Activated T-cell treated with anti-CD3 and anti-CD28 coated beads, Interleukin-2, amount 50 U/mL, for 48 hours (primary cell): Measurements from ENCODE around the gene GTSF1L.
"Not testable (repeated sequence)": the region's sequence is repeated elsewhere in the genome, so short reads cannot be mapped to it uniquely, and the experiment has no call there.

ENCODE experiments used
- DNase-seq, 2 experiments: peaks; one replicate each; pipeline ENCODE4 v3.0.0-alpha.2; 2020

GTSF1L gene

DNA sequence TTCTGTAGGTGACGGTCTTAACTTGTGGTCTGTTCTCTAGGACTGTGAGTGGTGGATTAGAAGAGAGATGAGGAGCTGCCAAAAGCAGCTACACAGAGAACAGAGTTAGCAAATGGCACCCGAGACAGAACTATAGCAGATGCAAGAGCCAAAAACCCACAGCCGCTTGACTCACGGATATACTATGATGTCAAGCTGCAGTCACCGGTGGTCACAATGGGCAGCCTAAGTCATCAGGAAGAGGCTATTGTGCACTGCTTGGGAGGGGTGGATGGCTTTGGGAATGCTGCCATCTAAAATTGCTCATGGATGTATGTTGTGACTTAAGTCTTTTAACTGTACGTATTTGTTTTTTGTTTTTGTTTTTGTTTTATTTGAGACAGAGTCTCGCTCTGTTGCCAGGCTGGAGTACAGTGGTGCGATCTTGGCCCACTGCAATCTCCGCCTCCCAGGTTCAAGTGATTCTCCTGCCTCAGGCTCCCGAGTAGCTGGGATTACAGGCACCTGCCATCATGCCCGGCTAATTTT is at the start of gene GTSF1L:
Gene GTSF1L, minus strand, starts transcription at position 192 of the 528 bp plus-strand sequence. CDS start 308 bp downstream, outside the sequence.
- no peak for DNase-seq

DNA sequence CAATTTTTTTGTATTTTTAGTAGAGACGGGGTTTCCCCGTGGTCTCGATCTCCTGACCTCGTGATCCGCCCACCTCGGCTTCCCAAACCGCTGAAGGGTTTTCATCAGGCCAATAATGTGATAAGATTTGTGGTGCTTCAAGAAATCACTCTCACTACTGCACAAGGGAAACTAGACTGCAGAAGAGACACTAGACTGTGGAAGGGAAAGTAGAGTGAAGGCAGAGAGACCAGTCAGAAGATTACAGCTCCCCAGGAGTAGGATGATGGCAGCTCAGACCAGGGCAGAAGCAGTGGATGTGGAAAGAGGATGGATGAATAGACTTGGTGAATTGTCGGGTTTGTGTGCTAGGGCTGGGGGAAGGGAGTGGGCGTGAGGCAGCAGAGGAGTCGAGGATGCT is 48.0 kb upstream of the GTSF1L start:
- DNase-seq, result no peak

DNA sequence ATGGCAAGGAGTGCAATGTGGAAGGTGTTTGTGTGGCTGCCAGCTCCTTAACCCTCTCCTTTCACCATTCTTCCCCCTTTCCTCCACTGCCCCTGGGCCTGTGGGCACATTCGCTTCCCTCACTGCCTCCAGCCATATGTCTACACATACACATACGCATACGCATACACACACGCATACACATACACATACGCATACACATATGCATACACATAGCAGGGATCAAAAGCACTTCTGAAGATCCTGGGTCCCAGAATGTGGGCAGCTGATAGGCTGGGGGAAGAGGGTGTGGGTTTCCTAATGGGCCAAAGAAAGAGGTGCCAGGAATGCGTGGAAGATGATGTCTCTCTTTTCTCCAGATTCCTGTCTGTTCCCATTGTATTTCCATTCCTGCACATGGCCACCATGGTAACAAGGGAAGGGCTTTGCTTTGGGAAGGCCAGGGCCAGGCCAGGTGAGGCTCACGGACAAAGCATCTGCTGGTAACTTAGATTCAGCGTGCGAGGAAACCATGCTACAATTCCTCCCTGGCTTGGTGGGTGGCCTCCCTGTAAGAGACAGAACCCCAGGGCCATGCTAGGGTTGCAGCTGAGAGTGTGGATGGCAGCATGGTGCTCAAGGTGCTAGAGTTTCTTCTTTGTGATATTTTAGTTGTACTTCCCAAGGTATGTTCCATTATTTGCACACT is 44.8 kb upstream of the GTSF1L start:
- no peak for DNase-seq

DNA sequence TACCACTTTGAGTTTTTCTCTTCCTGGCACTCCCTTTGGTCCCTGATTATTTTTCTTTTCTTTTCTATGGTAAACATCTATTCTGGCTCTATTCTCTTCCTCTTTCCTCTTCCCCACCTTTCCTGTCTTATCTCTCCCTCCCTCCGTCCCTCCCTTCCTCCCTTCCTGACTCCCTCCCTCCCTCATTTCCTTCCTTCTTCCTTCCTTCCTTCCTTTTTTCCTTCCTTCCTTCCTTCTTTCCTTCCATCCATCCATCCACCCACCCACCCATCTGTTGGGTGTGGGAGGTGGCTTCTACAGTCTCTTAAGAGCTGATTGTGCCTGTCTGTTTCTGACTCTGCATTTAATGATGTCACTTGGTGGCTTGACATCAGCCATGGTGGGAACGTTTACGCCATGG is 43.5 kb upstream of the GTSF1L start:
- no peak for DNase-seq

DNA sequence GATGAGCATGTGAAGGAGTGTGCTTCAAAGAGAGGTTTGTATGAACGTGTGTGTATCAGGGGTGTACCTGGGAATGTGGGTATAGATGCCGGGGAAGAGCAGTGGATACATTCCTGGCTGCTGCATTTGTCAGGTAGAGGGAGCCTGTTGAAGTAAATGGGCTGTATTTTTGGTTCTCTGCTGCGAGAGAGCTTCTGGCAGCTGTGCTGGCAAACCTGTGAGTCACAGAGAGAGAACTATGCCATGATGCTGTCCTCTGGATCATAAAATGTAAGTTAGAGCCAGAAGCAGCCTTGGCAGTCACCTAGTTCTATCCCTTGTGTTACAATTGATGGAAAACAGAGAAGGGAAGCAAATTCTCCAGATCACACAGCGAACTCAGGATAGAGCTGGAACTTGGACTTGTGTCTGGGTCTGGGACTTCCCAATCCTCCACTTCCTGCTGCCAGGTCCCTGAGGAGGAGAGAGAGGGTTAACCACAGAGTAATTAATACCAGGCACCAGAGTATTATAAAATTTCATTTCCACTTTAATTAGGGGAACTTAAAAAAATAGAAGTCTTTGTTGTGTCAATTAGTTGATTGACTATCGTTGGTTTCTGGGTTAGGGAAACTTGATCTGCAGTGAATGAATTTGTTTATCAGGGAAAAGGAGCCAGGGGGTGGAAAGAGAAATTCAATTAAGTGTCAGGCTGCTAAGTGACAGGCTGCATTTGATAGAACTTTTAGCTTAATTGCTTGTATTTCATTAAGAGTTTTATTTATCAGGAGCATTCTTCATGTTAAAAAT is 41.1 kb upstream of the GTSF1L start:
- DNase-seq, result no peak

DNA sequence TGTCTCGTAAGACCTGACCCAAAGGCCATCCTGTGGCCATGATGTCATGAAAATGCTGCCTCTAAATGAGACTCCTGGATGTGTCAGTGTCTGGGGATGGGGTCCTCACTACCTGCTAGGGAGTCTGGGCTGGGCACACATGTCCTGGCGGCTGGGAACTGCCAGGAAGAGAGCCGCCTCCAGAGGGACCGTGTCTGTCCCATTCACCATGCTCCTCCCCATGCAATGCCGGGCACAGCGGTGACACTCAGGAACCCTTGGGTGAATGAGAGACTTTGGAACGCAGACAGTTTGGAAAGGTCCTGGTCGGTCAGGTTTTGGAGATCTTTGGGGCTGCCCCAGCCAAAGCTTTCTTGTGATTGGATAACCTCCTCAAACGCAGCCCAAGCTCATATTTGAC is 40.1 kb upstream of the GTSF1L start:
- DNase-seq, result no peak

DNA sequence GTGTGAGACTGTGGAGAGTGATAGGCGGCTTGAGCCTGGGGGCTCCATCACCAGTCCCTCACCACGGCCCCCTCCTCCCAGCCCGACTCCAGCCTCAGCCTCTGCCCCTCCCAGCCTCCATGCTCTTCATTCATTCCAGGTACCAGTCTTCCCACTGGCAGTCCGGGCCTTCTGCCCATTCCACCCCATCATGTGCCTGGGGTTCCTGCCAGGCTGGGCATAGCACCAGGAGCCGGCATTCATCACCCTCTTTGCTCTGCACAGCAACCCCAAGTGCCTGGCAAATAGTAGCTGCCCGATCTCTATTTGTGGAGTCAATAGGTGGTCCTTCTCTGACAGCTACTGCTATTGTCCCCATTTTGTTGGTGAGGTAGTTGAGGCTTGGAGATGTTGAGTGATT is 39.6 kb upstream of the GTSF1L start:
- DNase-seq, result no peak

DNA sequence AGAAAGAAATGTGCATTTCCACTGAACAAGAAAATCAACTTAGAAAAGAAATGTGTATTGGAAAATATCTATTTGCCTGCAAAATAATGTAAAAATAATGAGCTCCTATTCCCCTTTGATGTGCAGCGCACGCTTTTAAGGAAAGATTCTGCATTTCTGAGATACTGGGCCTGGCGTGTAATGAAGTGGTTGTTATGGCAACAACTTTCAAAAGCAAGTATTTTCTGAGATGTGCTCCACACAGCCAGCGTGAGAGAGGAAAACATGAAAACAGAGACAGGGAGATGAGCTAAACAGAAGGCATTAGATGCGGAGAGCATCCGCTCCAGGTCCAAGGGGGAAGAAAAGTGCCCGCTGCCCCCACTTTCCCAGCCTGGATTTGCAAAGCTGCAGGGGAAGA is 39.1 kb upstream of the GTSF1L start:
- DNase-seq, result no peak

DNA sequence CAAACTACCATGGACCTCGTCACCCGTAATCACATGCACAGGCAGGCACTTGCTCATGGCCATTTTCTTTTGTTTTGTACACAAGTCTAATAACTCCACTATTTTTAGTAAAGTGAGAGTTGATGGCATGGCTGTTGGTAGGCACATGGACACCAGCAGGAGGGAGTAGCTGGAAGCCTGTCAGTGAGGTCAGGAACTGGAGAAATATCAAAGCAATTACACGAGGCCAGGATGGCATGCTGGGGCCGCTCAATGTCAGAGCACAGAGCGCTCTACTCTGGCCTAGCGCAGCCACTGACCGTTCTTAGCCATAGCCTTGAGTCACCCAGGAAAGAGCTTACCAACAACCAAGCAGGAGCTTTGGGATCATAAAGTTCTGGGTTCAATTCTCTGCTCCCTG is 36.1 kb upstream of the GTSF1L start:
- DNase-seq, result no peak

DNA sequence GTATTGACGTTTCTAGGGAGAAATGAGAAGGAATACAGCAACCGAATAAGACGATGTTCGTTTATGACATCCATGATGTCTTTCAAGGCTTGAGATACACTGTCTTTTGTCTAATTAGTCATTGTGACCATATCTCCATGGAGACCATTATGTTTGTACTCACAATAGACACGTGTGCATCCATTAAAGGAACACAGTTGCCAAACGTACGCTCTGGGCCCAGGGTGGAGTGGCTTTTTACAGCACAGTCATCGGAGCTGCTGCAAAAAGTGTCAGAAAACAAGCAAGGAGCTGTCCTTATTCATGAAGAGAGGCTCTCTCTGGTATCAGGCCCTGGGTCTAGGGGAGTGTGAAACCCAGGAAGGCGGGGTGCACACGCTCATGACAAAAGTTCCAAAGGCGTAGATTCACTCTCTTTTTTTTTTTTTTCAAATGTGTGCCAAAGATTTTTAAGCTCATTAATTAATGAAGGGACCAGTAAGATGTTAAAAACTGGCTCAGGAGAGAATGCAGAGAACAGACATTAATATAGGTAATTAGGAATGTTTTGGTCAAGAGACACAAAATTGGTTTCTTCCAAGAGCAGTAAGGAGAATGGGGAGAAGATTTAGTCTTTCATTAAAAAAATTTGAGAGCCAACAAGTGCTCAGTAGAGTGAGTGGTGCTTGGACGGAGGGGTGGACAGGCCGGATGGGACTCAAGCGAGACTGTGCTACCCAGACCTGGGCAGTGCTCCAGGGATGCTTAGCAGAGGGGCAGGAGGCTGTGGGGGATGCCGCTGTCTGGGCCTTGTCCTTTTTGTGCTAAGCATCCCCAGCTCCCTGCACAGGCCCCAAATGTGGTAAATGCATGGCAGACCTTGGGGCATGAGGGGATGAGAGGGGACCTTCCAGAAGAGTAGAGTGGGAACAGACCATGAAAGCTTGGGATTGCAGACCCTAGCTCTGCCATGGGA is 34.9 kb upstream of the GTSF1L start:
- no peak for DNase-seq

DNA sequence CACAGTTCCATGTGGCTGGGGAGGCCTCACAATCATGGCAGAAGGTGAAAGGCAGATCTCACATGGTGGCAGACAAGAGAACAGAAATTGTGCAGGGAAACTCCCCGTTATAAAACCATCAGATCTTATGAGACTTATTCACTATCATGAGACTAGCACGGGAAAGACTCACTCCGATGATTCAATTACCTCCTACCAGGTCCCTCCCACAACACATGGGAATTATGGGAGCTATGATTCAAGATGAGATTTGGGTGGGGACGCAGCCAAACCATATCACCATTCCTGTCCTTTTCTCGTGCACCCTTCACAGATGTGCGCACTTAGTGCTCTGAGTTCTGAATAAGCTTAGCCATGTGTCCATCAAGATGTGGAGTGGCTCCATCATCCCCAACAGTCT is 31.1 kb upstream of the GTSF1L start:
- not testable (repeated sequence) for DNase-seq

DNA sequence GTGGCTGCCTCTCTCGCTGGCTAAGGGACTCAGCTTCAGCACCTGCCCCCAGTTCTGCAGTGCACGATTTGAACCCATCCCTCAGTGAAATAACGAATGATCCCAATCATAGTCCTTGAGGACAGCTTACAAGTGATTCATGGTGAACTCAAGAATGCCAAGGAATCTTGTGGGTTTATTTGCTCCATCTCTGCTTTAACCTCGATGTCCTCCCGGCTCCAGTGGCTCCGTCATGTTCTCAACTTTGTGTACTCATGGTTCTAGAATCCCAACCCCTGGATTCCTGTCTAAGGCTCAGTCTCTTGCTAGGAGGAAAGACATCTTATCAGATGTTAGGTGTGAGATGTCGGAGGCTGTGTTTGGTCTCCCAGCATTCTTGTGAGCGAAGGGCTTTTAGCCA is 29.0 kb upstream of the GTSF1L start:
- DNase-seq, result no peak

DNA sequence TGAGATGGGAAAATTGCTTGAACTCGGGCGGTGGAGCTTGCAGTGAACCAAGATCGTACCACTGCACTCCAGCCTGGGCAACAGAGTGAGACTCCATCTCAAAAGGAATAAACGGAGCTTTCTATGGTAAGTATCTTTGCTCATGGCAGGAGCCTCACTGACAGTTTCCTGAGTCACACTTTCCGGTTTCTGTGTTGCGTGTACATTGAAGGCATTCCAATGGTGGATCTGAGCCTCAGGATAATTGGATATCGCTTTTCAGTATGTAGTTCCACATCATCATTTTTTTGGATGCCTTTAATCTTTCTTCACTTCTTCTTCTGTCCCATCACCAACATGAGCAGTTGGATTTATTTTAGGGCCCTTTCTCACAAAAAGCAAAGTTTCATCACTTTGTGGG is 28.6 kb upstream of the GTSF1L start:
- no peak for DNase-seq

DNA sequence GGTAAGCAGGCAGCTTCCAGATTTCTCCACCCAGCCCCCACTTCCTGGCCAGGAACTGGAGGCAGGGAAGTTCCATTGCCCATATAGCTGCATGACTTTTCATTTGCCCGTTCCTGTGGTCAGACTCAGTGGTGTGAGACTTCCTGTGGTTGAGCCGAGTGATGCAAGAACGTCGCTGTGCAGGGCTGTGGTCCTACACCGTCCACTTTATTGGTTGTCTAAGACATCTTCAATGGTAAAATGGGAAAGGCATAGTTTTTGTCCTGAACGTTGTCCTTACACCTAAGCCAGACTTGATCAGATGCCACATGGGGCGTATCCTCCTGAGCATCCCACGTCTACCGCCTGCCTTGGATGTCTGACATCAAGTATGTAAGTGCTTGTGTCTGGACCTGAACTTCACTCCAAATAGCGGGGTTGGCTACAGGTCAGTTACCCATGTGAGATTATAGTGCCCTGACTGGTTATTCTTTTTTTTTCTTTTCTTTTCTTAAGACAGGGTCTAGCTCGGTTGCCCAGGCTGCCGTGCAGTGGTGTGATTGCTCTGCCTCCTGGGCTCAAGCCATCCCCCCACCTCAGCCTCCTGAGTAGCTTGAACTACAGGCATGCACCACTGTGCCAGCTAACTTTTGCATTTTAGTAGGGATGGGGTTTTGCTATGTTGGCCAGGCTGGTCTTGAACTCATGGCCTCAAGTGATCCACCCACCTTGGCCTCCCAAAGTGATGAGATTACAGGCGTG is 25.9 kb upstream of the GTSF1L start:
- DNase-seq, result peak; percentile 67 to 72

DNA sequence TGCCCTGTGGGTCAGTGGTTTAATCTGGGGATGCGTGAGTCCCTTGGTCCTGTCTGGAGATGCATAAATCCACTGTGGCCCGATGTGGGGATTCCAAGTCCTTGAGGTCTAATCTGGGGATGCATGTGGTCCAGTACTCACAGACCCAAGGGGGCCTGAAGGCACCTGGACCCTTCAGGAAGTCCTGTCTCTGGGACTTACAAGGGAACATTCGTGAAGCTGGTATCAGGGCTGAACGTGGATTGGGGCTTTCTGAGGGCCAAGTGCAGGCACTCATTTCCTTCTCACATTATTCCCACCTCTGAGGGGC is 25.2 kb upstream of the GTSF1L start:
- peak; percentile 51 to 54 for DNase-seq

DNA sequence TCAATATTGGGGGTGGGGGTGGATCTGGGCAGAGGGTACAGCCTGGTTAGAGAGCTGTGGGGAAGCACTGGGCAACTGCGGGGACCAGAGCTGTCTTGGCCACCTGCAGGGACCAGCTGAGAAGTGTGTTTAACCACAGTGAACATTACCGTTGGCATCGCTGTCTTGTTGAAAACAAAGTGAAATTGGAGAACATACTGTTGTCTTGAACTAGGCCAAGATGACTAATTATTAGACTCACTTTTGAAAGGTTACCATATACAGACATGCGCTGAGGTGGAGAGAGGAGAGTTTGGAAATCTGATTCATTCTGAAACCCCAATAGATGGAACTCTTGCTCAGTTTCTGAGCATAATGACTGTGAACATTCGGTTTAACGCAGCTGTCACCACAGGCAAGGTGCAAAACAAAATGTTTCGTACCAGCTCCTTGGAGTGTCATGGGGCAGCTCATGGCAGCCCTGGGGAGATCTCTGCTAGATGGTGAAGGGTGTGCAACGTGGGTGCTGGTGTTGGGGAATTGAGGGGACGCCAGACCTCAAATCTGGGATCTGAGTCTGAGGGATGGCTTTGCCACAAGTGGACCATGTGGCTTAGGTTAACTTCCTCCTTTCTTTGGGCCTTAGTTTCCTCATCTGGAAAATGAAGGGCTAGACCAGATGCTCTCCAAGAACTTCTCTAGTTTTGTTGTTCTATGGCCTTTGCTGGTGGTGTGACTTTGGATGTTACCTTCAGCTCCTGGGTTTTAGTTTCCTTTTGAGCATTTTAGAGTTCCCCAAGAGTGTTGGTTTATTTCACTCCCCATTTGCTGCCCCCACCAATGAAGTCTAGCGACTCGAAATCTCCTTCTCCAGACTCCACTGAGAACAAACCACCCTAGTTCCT is 24.6 kb upstream of the GTSF1L start:
- peak; percentile 77 for DNase-seq

DNA sequence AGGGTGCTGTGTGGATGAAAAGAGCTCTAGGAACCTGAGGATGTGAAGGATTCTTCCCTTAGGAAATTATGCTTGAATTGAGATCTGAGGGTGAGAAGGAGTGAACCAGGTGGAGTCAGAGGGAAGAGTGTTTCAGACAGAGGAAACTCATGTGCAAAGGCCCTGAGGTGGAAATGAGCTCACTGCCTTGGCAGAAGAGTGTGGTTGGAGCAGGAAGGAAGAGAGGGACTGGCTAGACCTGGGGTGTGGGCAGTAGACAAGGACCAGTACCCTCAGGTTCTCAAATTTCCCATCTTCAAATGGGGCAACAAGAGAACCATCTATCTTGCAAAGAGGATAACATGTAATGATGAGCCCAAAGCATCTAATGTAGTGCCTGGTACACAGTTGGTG is 24.0 kb upstream of the GTSF1L start:
- no peak for DNase-seq

DNA sequence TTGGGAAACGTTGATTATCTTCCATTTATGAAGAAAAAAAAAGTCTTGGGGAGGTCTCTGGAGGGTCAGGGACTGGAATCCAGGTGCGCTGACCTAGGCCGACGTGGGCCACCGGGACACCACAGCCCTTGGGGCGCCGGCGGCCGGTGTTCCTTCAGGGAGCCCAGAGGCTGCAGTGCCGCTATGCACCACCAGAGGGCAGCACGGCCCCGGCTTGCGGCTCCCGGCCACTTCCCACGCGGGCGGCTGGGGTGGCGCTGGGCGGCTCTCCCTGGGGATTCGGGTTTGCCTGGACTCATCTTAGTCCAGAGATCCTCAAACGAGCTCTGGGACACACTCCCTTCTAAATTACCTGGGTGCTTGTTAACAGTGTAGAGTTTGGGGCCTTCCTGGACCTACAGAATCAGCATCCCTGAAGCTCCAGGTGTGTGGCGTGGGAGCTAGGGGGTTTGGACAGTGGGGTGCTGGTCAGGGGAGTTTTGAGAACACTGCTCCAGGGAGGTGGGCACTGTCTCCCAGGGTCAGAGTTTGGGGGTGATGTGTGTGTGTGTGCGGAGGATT is 23.0 kb upstream of the GTSF1L start:
- peak; percentile 92 to 93 for DNase-seq

DNA sequence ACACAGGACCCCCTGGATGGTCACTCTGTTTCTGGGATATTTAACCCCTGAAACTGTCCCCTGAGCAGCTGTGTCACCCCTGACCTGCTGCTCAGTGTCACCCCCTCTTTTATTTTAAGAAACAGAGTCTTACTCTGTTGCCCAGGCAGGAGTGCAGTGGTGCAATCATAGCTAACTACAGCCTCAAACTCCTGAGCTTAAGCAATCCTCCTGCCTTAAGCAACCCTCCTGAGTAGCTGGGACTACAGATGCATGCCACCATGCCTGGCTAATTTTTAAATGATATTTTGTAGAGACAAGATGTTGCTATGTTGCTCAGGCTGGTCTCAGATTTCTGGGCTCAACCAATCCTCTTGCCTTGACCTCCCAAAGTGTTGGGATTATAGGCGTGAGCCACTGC is 21.5 kb upstream of the GTSF1L start:
- DNase-seq, result no peak

DNA sequence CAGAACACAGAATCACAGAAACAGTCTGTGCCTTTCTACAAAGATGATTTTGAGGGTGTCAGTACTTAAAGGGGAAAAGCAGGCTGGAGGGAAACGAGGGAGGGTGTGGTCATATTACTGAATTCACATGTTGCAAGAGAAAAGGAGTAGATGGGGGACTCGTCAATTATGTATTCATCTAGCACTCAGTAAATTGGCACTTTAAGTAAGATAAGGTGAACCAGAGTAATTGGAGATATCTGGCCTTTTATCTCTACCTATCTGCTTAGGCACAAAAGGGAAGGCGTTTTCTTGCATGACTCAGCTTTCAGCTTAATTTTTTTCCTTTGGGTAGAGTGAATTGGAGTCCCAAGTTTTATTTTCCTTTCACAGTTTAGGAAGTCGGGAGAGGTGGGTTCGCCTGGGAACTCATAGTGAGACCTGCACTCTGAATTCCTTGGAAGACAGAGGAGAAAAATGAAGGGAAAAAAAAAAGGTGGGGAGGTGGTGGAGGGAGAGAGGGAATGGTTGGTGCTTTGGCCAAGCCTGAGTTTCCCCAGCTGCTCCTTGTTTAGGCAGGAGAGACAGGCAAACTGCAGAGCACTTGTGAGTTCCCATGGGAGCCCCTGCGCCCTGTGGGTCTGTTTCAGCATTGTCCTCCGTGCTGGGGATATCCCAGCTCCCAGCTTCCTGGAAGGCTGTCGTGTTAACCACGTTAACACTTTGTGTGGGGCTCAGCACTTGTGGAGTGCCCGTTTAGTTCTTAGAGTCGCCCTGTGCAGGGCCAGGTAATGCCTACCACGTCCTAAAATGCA is 19.7 kb upstream of the GTSF1L start:
- DNase-seq, result no peak
